ENCODE measurements around the gene MX2.
"Not testable (repeated sequence)": the region's sequence is repeated elsewhere in the genome, so short reads cannot be mapped to it uniquely, and the experiment has no call there.

MX2 gene

DNA sequence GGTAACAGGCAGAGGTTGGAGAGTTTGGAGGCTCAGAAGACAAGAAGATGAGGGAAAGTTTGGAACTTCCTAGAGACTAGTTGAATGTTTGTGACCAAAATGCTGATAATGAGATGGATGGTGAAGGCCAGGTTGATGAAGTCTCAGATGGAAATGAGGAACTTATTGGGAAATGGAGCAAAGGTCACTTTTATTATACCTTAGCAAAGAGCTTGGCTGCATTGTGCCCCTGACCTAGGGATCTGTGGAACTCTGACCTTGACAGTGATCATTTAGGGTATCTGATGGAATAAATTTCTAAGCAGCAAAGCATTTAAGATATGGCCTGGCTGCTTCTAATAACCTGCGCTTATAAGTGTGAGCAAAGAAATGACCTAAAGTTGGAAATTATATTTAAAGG lies 28.1 kb upstream of the MX2 start:
- no peak for DNase-seq (ENCODE audit: low read depth in 2 of 2, low spot score in 1 of 2)

DNA sequence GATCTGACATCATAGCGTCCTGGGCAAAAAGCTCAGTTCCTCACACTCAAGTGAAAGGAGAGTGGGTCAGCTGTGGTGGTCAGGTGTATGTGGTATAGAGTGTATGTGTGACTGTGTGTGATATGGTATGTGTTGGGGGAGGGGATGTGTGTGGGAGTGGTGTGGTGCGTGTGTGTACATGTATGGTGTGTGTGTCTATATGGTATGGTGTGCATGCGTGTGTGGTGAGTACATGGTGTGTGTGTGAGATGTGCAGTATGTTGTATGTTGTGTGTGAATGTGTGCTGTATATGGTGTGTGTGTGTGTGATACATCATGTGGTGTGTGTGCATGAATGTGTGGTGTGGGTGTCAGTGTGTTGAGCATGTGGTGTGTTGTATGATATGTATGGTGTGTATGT lies 24.3 kb upstream of the MX2 start:
- DNase-seq (ENCODE audit: low read depth in 2 of 2, low spot score in 1 of 2), result no peak

DNA sequence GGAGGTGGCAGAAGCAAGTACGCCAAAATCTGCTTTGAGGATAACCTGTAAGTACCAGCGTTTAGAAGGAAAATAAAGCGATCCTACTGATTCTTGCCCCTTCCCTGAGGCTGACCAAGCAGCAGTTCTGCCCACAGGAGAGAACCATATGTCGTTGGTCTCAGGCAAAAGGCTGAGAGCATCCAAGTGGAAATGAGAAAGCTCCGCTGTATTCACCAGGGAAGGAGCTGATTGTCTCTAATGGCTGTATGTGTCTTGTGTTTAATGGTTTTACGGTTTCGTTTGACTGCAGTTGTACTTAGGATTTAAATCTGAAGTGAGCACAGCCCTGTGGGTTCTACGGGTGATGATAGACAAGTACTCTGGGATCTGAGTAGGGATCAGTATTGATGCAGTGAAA lies 23.4 kb upstream of the MX2 start:
- DNase-seq (ENCODE audit: low read depth in 2 of 2, low spot score in 1 of 2), result no peak

DNA sequence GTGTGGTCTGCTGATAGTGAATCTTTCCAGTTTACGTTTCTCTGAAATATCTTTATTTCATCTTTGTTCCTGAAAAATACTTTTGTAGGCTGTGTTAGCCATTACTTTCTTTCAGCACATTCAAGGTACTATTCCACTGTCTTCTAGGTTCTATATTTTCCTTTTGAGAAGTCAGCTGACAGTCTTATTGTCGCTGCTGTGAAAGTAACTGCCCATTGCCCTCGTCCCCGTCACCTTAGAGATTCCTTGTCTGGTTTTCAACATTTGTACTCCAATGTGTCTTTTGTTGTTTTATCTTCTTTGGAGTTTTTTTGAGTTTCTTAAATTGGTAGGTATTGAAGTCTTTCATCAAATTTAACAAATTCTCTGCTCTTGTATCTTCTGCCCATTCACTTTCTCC lies 19.8 kb upstream of the MX2 start:
- no peak for DNase-seq (ENCODE audit: low read depth in 2 of 2, low spot score in 1 of 2)

DNA sequence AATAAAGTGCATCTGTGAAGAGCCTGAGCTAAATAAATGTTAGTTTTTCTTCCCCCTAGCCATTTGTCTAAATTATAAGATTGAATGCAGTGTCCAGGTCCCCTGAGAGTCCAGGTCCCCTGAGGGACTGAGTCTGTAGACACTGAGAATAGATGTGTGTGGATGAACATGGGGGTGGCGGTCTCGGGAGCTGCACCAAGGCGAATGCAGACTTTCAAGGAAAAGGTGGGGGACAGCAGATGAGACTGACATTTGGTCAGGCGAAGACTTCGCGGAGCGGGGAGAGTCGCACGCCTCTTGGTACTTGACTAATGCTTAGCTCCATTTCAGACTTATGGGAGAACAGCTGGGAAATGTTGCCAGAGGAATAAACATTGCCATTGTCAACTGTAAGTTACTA lies 17.7 kb upstream of the MX2 start:
- no peak for DNase-seq (ENCODE audit: low read depth in 2 of 2, low spot score in 1 of 2)

DNA sequence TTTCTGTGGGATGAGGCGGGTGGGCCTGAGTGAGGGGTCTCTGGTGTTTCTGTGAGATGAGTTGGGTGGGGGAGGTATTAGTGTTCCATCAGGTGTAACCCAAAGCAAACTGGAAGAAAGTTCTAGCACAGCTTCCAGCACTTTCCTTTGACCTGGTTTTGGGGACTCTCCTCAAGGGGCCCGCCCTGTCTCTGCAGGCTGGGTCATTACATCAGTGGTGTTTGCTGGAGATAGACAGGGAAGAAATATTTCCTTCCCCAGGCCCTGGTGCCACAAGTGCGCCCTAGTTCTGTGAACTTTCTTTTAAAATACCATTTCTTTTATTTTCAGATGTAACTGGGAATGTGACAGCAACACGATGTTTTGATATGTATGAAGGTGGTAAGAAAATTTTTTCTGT lies 16.5 kb upstream of the MX2 start:
- DNase-seq (ENCODE audit: low read depth in 2 of 2, low spot score in 1 of 2), result no peak

DNA sequence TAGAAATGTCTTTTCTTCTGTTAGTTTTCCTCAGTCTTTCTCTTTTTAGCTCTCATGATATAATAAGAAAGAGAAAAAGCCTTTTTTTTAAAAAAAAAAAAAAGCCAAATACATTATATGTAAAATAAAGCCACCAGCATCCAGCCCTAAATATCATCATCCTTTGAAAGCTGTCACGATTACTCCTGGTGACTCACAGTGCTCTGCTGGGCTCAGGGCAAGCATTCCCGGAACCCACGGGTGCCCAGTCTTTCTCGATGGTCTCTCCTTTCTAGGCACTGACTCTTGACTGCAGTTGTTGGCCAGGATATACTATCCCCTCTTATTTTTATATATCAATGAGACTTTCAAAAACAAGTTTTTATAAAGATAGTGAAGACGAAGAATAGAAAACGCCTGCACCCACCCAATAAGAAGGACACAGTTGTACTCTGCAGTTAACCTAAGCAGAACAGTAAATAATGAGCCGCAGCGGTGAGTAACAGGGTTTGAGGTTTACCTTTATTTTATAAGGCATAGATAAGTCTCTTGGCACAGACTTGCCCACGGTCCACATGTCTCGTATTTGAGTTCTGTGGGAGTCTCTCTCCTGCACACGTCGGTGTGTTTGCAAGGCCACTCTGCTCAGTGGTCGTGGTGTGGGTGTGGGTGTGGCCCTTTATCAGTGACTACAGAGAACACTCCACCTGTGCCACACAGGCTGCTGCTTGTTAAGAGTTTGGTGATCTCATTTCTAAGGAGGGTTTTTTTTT lies 15.7 kb upstream of the MX2 start:
- no peak for DNase-seq (ENCODE audit: low read depth in 2 of 2, low spot score in 1 of 2)

DNA sequence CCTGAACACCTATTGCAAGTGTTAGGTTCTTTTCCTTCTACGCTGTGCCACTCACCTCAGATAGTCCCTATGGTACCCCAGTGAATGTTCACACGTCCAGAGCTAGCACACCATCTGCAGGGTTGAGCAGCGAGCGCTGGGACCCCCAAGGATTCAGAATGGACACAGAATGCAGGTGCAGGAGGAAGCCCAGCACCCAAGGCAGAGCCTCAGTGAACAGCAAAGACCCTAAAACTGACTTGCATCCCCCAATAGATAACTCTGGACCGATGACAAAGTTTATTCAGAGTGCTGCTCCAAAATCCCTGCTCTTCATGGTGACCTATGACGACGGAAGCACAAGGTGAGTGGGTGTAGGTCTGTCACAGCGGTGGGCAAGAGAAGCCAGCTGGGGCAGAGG lies 15.1 kb upstream of the MX2 start:
- DNase-seq (ENCODE audit: low read depth in 2 of 2, low spot score in 1 of 2), result no peak

DNA sequence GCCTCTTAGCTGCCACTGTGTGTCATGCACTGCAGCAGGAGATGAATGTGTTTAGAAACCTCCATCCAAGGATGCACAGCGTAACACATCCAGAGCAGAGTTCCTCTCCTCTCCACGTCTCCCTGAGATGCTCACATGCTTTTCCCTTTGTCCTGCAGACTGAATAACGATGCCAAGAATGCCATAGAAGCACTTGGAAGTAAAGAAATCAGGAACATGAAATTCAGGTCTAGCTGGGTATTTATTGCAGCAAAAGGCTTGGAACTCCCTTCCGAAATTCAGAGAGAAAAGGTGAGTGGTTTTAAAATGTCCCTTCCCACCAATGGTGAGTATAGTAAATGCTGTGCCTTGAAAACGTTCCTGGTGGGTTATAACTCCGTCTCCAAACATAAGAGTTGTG lies 13.4 kb upstream of the MX2 start:
- no peak for DNase-seq (ENCODE audit: low read depth in 2 of 2, low spot score in 1 of 2)

DNA sequence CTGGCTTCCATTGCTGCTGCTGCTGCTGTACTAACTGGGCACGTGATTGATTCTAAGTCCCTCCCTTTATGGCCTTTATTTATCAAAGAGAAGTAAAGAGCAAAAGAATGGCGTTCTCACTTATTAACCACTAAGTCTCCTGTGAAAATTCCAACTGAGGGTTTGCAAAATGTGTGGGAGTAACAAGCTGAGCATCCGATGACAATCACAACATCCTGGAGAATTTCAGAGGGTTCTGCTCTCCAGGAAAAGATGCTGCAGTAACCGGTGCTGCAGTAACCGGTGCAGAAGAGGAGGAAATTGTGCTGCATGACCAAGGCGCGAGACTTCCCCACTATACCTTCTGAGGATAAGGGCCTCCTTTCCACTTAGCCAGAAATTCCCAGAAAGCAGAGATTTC lies 12.7 kb upstream of the MX2 start:
- no peak for DNase-seq (ENCODE audit: low read depth in 2 of 2, low spot score in 1 of 2)

DNA sequence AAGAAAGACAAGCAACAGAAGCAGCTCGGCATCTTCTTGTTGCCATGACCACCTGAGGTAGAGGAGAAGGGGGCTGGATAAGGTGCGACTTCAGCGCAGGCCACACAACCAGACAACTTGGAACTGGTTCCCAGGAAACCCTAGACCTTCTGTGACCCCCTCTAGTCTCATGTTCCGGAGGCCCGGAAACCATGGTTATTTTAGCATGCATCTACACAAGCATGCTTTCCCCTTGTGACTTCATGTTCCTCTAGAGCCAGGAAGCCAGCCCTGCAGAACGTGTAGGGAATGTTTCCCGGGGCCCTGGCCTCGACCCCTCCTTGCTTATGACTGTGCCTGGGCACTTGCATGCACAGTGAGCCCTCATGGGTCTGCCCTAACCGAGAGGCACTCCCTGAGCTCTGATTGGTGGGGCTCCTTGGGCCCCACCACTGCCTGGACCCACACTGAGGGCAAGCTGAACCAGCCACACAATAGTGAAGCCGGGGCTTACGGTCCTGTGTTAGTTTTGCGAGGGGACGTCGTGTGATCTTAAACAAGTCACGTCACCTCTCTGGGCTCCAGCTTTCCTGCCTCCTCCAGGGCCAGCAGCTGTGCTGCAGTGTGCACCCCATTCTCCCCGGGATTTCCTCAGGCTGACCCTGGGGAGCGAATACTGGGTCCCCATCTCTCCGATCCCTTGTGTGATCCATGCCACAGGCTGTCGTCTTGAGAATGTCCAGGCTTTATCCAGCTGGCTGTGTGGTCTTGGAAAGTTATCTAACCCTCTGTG lies 12.0 kb upstream of the MX2 start:
- no peak for DNase-seq (ENCODE audit: low read depth in 2 of 2, low spot score in 1 of 2)

DNA sequence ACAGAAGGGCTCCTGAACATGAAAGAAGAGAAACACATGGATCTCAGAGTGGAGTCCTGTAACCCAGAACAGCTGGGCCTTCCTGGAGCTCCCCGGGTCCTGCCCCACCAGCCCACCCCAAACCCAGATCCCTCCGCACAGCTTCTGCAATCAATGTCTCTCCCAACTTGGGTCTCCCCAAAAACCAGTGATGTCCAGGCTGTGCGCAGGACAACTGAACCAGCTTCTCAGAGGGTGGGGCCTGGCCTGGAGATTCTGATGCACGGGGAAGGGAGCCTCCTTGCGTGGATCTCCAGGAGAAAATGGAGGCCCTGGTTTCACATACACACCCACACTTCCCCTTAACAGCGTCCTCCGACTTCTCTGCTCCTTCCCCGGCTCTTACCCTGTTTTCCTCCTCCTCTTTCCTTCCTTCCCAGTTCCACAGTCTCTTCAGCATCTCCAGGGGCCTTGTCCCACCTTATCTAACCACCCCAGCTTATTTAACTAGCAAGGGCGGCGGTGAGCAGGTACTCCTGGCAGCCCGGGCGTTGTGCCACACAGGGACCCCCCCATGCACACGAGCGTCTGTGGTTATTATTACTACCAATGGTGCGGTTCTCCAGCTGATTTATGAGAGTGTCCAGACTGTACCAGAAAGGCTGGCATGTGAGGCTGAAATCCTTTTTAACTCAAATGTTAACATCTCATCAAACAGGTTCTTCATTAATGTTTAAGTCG lies 11.2 kb upstream of the MX2 start:
- no peak for DNase-seq (ENCODE audit: low read depth in 2 of 2, low spot score in 1 of 2)

DNA sequence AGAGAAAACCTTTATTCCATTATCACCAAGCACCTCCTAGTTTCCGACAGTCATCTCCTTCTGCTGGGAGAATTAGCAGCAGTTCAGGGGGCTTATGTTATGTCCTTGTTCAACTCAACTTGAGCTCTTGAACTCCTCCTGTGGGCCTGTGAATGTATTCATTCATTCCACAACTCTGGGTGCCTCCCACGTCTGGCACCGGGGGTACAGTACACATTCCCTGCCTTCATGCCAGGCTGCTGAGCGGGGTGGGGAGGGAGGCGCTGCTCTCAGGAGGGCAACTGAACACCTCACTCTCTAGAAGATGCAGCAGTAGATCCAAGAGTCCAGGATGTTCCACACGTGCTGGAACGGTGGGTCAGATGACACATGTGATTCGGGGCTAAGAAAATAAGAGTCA lies 4.3 kb upstream of the MX2 start:
- no peak for DNase-seq (ENCODE audit: low read depth in 2 of 2, low spot score in 1 of 2)

DNA sequence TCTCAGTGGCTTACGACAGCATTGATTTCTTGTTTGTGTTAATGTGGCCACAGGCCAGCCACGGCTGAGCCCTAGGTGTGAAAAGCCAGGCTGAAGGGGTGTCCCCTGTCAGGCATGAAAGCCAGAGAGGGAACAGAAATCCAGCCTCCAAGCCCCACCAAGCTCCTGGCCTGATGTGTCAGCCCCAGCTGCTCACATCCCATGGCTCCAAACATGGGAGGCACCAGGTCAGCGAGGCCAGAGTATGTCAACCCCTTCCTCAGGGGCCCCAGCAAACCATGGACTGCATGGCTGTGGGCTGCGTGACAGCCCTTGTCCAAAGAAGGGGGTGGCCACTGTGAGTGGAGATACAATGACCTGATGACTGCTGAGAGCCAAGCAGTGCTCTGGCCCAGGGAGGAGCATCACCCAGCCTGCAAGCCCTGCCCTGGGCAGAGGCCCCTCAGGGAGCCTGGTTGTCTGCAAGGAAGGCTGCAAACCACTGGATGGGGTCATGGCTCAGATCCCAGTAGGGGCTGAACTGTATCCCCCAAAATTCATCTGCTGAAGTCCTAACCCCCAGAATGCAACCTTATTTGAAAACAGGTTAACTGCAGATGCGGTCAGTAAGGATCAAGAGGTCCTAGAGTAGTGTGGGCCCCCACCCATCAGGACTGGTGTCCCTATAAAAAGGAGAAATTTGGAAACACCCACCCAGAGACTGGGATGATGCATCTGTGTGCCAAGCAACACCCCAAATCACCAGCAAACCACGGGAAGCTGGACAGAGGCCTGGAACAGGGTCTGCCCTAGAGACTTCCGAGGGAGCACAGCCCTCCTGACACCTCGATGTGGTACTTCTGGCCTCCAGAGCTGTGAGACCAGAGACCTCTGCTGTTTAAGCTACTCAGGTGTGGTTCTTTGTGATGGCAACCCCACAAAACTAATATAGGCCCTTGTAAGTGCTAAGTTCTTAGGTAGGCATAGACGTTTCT lies 3.3 kb upstream of the MX2 start:
- DNase-seq (ENCODE audit: low read depth in 2 of 2, low spot score in 1 of 2), result no peak

DNA sequence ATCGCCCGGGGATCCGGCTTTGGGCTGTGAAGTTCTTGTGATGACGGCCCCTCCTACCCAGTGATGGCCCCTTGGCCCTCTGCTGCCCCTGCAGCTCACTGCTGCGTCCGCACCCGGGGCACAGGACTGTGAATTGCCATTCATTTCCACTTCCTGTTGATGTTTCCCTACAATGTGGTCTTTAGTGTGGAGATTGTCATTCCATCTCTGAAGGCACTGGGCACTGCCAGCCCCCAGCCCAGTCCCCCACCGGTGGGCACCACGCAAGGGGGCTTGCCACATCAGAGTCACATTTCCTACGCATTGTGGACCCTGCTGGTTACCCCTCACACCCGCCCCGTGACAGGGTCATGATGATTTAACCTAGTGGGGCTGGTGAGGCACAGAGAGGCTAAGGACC lies 2.5 kb upstream of the MX2 start:
- DNase-seq (ENCODE audit: low read depth in 2 of 2, low spot score in 1 of 2), result no peak

DNA sequence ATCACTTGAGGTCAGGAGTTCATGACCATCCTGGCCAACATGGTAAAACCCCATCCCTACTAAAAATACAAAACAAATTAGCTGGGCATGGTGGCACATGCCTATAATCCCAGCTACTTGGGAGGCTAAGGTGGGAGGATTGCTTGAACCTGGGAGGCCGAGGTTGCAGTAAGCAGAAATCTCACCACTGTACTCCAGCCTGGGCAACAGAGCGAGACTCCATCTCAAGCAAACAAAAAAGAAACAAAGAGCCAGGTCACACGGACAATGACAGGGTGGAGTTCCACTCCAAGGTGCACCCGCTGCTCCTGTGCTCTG lies 2.1 kb upstream of the MX2 start:
- DNase-seq (ENCODE audit: low read depth in 2 of 2, low spot score in 1 of 2), result not testable (repeated sequence)

DNA sequence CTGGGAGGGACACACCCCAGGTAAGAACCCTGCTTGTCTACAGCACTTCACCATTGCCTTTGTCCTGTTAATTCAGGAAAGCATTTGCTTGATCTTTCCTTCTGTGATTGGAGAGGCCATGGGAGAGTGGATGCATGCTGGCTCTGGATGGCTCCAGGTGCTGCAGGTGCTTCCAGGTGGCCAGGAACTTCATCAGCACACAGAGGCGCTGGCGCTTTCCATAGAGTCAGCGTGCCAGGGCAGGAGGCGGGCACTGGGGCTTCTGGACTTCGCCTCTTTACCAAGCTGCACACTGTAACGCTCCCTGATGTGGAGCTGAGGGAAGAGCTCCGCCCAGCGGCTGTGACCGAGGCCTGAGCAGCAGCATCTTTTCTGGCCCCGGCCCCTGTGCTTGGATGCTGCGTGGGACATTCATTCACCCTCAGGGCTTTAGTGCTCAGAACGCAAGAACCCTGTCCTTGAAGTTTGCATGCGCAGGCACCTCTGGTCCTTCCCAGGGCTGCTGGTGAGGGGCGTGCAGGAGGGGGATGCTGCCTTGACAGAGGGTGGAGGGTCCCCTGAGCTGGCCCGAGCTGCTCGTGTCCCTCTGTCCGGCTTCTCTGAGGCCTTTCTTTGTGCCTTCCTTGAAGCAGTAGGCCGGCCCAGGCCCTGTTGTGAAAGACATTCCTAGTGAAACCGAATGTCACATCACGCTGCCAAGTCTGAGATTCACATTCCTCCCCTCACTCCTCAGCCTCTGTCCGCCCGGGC lies 1.6 kb upstream of the MX2 start:
- no peak for DNase-seq (ENCODE audit: low read depth in 2 of 2, low spot score in 1 of 2)

DNA sequence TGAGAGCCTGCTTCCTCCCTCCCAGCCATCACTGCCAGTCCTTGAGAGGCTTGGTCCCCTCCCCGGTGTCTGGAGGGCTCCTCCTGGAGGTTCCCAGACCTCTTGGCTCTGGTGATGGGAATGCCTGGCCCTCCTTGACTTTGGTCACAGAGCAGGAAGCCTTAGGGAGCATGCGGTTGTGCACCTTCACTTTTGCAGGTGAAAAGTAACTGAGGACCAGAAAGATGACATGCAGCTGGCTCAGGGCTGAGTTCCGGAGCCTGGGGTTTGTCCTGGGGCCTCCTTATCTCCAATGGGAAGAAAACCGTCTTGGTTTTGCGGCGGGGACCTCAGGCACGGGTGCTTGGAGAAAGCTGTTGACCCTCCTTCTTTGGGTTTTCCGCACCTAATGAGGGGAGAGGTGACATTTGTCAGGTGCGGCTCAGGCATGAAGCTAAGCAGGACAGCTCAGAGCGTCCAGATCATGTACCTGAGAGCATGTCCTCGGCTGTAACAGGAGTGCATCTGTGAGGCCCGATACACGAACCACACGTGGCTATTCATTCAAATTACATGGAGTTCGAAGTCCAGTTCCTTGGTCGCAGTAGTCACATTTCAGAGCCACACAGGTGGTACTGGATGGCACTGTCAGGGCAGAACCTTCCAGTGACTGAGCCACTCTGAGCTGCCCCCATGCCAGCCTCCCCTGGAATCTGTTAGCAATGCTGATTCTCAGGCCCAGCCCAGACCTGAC lies 608 bp upstream of the MX2 start:
- no peak for DNase-seq (ENCODE audit: low read depth in 2 of 2, low spot score in 1 of 2)

DNA sequence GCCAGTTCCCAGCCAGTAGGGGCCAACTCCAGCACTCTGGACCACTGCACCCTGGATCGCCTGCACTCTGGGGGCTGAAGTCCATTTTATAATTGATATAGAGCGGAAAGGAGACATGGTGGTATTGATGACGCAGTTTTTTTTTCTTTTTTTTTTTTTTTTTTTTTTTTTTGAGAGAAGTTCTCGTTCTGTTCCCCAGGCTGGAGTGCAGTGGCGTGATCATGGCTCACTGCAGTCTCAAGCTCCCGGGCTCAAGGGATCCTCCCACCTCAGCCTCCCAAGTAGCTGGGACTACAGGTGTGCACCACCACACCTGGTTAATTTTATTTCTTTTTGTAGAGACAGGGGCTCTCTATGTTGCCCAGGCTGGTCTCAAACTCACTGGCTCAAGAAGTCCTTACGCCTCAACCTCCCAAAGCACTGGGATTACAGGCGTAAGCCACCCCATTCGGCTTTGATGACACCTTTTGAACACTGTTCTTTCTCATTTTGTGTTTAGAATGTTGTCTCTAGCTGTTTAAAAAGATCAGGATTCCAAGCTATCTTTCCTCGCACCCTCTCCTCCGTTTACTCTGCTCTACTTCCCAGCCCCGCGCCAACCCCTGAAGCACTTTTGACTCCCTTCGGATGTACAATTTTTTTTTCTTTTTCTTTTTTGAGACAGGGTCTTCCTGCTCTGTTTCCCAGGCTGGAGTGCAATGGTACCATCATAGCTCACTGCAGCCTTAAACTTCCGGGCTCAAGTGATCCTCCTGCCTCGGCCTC lies 960 bp downstream of the MX2 start:
- no peak for DNase-seq (ENCODE audit: low read depth in 2 of 2, low spot score in 1 of 2)
